HepG2 (cell line): ENCODE results near the gene GDPGP1.

Source experiments
- AKNA ChIP-seq: sonication (generic); formaldehyde crosslinking; IDR thresholded peaks from 2 replicates; pipeline ENCODE4 v1.4.0; 2020; ENCODE audit warnings: missing genetic modification reagents, borderline replicate concordance
- BRCA1 ChIP-seq: sonication (generic); formaldehyde crosslinking; IDR thresholded peaks from 2 replicates; pipeline ENCODE4 v1.4.0; 2020; ENCODE audit warnings: missing genetic modification reagents
- CTCF ChIP-seq: sonication (generic); formaldehyde crosslinking; IDR thresholded peaks from 2 replicates; pipeline ENCODE4 v1.5.0; 2020; ENCODE audit warnings: mild to moderate bottlenecking, missing genetic modification reagents, moderate library complexity
- EP300 ChIP-seq, 3 experiments: sonication (generic) in 1 of 3; formaldehyde crosslinking in 1 of 3; IDR thresholded peaks; 2 replicates each; pipeline versions ENCODE4 v1.5.1 to v1.6.1; 2011 to 2020; ENCODE audit warnings: low read depth in 2 of 3, low read length in 2 of 3, borderline replicate concordance in 1 of 3, improper control_type of control experiment in 1 of 3, mild to moderate bottlenecking in 1 of 3, missing genetic modification reagents in 1 of 3, moderate library complexity in 1 of 3
- GATAD2A ChIP-seq: IDR thresholded peaks from 2 replicates; pipeline ENCODE4 v1.6.1; 2016
- GTF3A ChIP-seq: sonication (generic); formaldehyde crosslinking; conservative IDR thresholded peaks from 2 replicates; pipeline ENCODE4 v1.4.0; 2020; ENCODE audit warnings: mild to moderate bottlenecking, missing genetic modification reagents
- MTF1 ChIP-seq: sonication (generic); formaldehyde crosslinking; IDR thresholded peaks from 2 replicates; pipeline ENCODE4 v1.5.0; 2020; ENCODE audit warnings: missing genetic modification reagents
- PHF8 ChIP-seq: sonication (generic); formaldehyde crosslinking; IDR thresholded peaks from 2 replicates; pipeline ENCODE4 v1.5.0; 2020; ENCODE audit warnings: missing genetic modification reagents
- REST ChIP-seq, 2 experiments: IDR thresholded peaks; 2 replicates each; pipeline ENCODE4 v1.6.1; 2011 to 2012; ENCODE audit warnings: low read length in 2 of 2, borderline replicate concordance in 1 of 2, low read depth in 1 of 2, mild to moderate bottlenecking in 1 of 2, moderate library complexity in 1 of 2
- THAP9 ChIP-seq: sonication (generic); formaldehyde crosslinking; IDR thresholded peaks from 2 replicates; pipeline ENCODE4; 2020; ENCODE audit warnings: missing genetic modification reagents, mild to moderate bottlenecking, borderline replicate concordance
- ZNF121 ChIP-seq: sonication (generic); formaldehyde crosslinking; IDR thresholded peaks from 2 replicates; pipeline ENCODE4 v1.5.0; 2020; ENCODE audit warnings: mild to moderate bottlenecking, missing genetic modification reagents
- ZNF234 ChIP-seq: sonication (generic); formaldehyde crosslinking; conservative IDR thresholded peaks from 2 replicates; pipeline ENCODE4 v1.5.1; 2020; ENCODE audit warnings: mild to moderate bottlenecking, missing genetic modification reagents
- ZNF678 ChIP-seq: sonication (generic); formaldehyde crosslinking; IDR thresholded peaks from 2 replicates; pipeline ENCODE4 v1.4.0; 2020; ENCODE audit warnings: mild to moderate bottlenecking, missing genetic modification reagents

- TF ChIP-seq AKNA (CRISPR knock-in tag) (no peak), ZNF121 (CRISPR knock-in tag) (no peak), MTF1 (CRISPR knock-in tag) (no peak), THAP9 (CRISPR knock-in tag) (peak; percentile 84; the same call in 1 of the 2 replicates), CTCF (no peak), EP300 (IDR thresholded peaks at IDR 0.05; ENCODE audit: low read depth in 2 of 2, low read length in 2 of 2) (peak in 1 of 2 experiments; percentile 9; a peak in 1 of 4 replicates), EP300 (CRISPR knock-in tag; IDR thresholded peaks at IDR 0.05; ENCODE audit: borderline replicate concordance) (peak; percentile 35; the same call in 1 of the 2 replicates), GTF3A (CRISPR knock-in tag) (0 out of 2 replicates have a peak, but pooled peaks have one; percentile 15), REST (IDR thresholded peaks at IDR 0.05; ENCODE audit: borderline replicate concordance in 1 of 2, low read depth in 1 of 2, low read length in 2 of 2) (no peak), ZNF678 (no peak), PHF8 (CRISPR knock-in tag) (peak; percentile 76), GATAD2A (CRISPR knock-in tag) (peak; percentile 56; the same call in 1 of the 2 replicates), BRCA1 (CRISPR knock-in tag) (no peak), ZNF234 (0 out of 2 replicates have a peak, but pooled peaks have one; percentile 45)
These were observed 468 bp upstream of the GDPGP1 start, which contains the start of gene CIB1 for GRCh38 chr15:90233387-90234095.
